Right ventricle myocardium inferior (tissue), 1 donor: ENCODE measurements around the gene AKT3. TPM values are rescaled to one million over a fixed set of nuclear protein-coding genes. Genes with fewer than 3 reads are reported as not detected.
"Not testable (repeated sequence)": the region's sequence is repeated elsewhere in the genome, so short reads cannot be mapped to it uniquely, and the experiment has no call there.

Experiments used
- ATAC-seq: fragments of 200-7000 bp; cut with Tn5 transposase; one replicate; pipeline ENCODE4 v1.9.1; 2020; ENCODE audit warnings: mild to moderate bottlenecking, moderate library complexity
- DNase-seq: peaks from one replicate; pipeline ENCODE4 v3.0.0; 2021; ENCODE audit errors: missing footprints
- intact Hi-C: fragments of 100-400 bp; cut with DNase I; formaldehyde crosslinking; loops from one replicate; pipeline ENCODE4 v1.11.0; 2022
- total RNA-seq: library from RNA; stranded (reverse); fragmentation: NEBNext Ultra II Directional; extraction: Animal tissue kit (Norgen Biotek cat#: 25700); gene quantifications from one replicate; pipeline ENCODE4 v1.2.1, GENCODE V29; 2021
- donor health status: DM: no; HTN: yes; CAD: no; lungs with severe emphysema.

The AKT3 gene
- total RNA-seq, 1 donor from 2014 or later, result 19.1 TPM

GRCh38 chr1:243845888-243846287 lies 4.2 kb downstream of the AKT3 start:
- intact Hi-C loops, result loop anchor here (5.0 kb wide), 1 partner anchor 49 kb away; no protein-coding TSS in a partner anchor

GRCh38 chr1:243844186-243844585 lies 5.9 kb downstream of the AKT3 start:
- DNase-seq (no peak), ATAC-seq (no peak)
- intact Hi-C loops, result no loop called here

More at GRCh38 chr1:243845888-243846287, 4.2 kb downstream of the AKT3 start:
- no peak for ATAC-seq
- no peak for DNase-seq

- intact Hi-C loops, result no loop called here
Observed at GRCh38 chr1:243842978-243843511, 7.0 kb downstream of the AKT3 start.

GRCh38 chr1:243842161-243842560 lies 7.9 kb downstream of the AKT3 start:
- DNase-seq (no peak), ATAC-seq (no peak)
- intact Hi-C loops, result no loop called here

More at GRCh38 chr1:243842978-243843511, 7.0 kb downstream of the AKT3 start:
- no peak for DNase-seq
- ATAC-seq, result peak; percentile 71

- DNase-seq (no peak), ATAC-seq (no peak)
- intact Hi-C loops, result no loop called here
Observed at GRCh38 chr1:243841507-243841906, 8.5 kb downstream of the AKT3 start.

- no peak for ATAC-seq
- intact Hi-C loops, result no loop called here
Observed at GRCh38 chr1:243837907-243838535, 12.0 kb downstream of the AKT3 start.

GRCh38 chr1:243834130-243834529 lies 15.9 kb downstream of the AKT3 start:
- DNase-seq (no peak), ATAC-seq (no peak)
- intact Hi-C loops, result no loop called here

More at GRCh38 chr1:243837907-243838535, 12.0 kb downstream of the AKT3 start:
- DNase-seq, result no peak

- DNase-seq, result no peak
- intact Hi-C loops, result no loop called here
- ATAC-seq, result no peak
Observed at GRCh38 chr1:243831463-243831862, 18.6 kb downstream of the AKT3 start.

GRCh38 chr1:243827206-243827605 lies 22.8 kb downstream of the AKT3 start:
- no peak for ATAC-seq
- intact Hi-C loops, result no loop called here
- DNase-seq, result no peak

GRCh38 chr1:243824907-243825306 lies 25.1 kb downstream of the AKT3 start:
- DNase-seq, ATAC-seq, intact Hi-C loops: not testable (repeated sequence)

- no peak for DNase-seq
- intact Hi-C loops, result no loop called here
- ATAC-seq, result no peak
Observed at GRCh38 chr1:243821177-243821680, 28.8 kb downstream of the AKT3 start.

- intact Hi-C loops, result no loop called here
Observed at GRCh38 chr1:243819438-243819839, 30.6 kb downstream of the AKT3 start.

GRCh38 chr1:243818978-243819377 lies 31.1 kb downstream of the AKT3 start:
- DNase-seq (peak; percentile 55), ATAC-seq (no peak)
- intact Hi-C loops, result no loop called here

More at GRCh38 chr1:243819438-243819839, 30.6 kb downstream of the AKT3 start:
- DNase-seq (peak; percentile 9), ATAC-seq (no peak)

- no peak for DNase-seq
- no peak for ATAC-seq
- intact Hi-C loops, result no loop called here
Observed at GRCh38 chr1:243814718-243815117, 35.3 kb downstream of the AKT3 start.

- DNase-seq, intact Hi-C loops, ATAC-seq: not testable (repeated sequence)
Observed at GRCh38 chr1:243807346-243807745, 42.7 kb downstream of the AKT3 start.

GRCh38 chr1:243806310-243806709 lies 43.7 kb downstream of the AKT3 start:
- intact Hi-C loops, result no loop called here
- ATAC-seq (no peak), DNase-seq (no peak)

- DNase-seq, result no peak
- ATAC-seq, result no peak
- intact Hi-C loops, result no loop called here
Observed at GRCh38 chr1:243802736-243803135, 47.3 kb downstream of the AKT3 start.

- ATAC-seq, result no peak
- intact Hi-C loops, result no loop called here
- no peak for DNase-seq
Observed at GRCh38 chr1:243801378-243801777, 48.7 kb downstream of the AKT3 start.

- ATAC-seq (no peak), DNase-seq (no peak)
- intact Hi-C loops, result loop anchor here (5.0 kb wide), 1 partner anchor 47 kb away; no protein-coding TSS in a partner anchor
Observed at GRCh38 chr1:243799908-243800307, 50.1 kb downstream of the AKT3 start.

GRCh38 chr1:243798726-243799125 lies 51.3 kb downstream of the AKT3 start:
- intact Hi-C loops, result loop anchor here (5.0 kb wide), 1 partner anchor 49 kb away; no protein-coding TSS in a partner anchor
- ATAC-seq (no peak), DNase-seq (no peak)
